MM.1S (cell line): ENCODE measurements around the gene CLDN6.

Experiments
- DNase-seq: peaks from one replicate; pipeline ENCODE4 v3.0.0-alpha.2; 2015
- H2AFZ ChIP-seq: fragments of 300-600 bp; sonication (generic); 2 replicates; pipeline ENCODE4 v1.6.0; 2016; ENCODE audit warnings: antibody characterized with exemption, low read length
- H3F3A ChIP-seq: fragments of 300-600 bp; sonication (generic); 2 replicates; pipeline ENCODE4 v1.6.1; 2016; ENCODE audit warnings: mild to moderate bottlenecking, antibody characterized with exemption, low read length, moderate library complexity, mixed read lengths; ENCODE audit not compliant: insufficient read depth
- H3K27ac ChIP-seq: fragments of 300-600 bp; sonication (generic); 2 replicates; pipeline ENCODE4 v1.5.1; 2016; ENCODE audit warnings: mild to moderate bottlenecking, low read length
- H3K27me3 ChIP-seq: fragments of 300-600 bp; sonication (generic); replicated peaks from 2 replicates; pipeline ENCODE4 v1.6.0; 2016; ENCODE audit warnings: low read length; ENCODE audit not compliant: insufficient read depth
- H3K36me3 ChIP-seq: fragments of 300-600 bp; sonication (generic); replicated peaks from 2 replicates; pipeline ENCODE4 v1.6.1; 2016; ENCODE audit warnings: mild to moderate bottlenecking, low read length, mixed read lengths; ENCODE audit not compliant: insufficient read depth
- H3K4me1 ChIP-seq: fragments of 300-600 bp; sonication (generic); 2 replicates; pipeline ENCODE4 v1.6.1; 2016; ENCODE audit warnings: low read length, mixed read lengths
- H3K4me2 ChIP-seq: fragments of 300-600 bp; sonication (generic); 2 replicates; pipeline ENCODE4 v1.6.0; 2016; ENCODE audit warnings: low read depth, low read length
- H3K4me3 ChIP-seq: fragments of 300-600 bp; sonication (generic); 2 replicates; pipeline ENCODE4 v1.5.1; 2016; ENCODE audit warnings: low read length, mixed read lengths
- H3K79me2 ChIP-seq: fragments of 300-600 bp; sonication (generic); 2 replicates; pipeline ENCODE4 v1.6.1; 2016; ENCODE audit warnings: mixed run types, low read length, mixed read lengths
- H3K9ac ChIP-seq: fragments of 300-600 bp; sonication (generic); 2 replicates; pipeline ENCODE4 v1.6.1; 2016; ENCODE audit warnings: low read length, mixed read lengths
- H3K9me2 ChIP-seq: fragments of 300-600 bp; sonication (generic); replicated peaks from 2 replicates; pipeline ENCODE4 v1.6.1; 2016; ENCODE audit warnings: mild to moderate bottlenecking, low read length, mixed read lengths; ENCODE audit not compliant: insufficient read depth
- H3K9me3 ChIP-seq: fragments of 300-600 bp; sonication (generic); replicated peaks from 2 replicates; pipeline ENCODE4 v1.6.1; 2016; ENCODE audit warnings: mild to moderate bottlenecking, low read length, mixed read lengths; ENCODE audit not compliant: insufficient read depth
- H4K20me1 ChIP-seq: fragments of 300-600 bp; sonication (generic); 2 replicates; pipeline ENCODE4 v1.6.1; 2016; ENCODE audit warnings: mild to moderate bottlenecking, low read length, moderate library complexity, mixed read lengths; ENCODE audit not compliant: insufficient read depth
- CTCF ChIP-seq: fragments of 300-600 bp; sonication (generic); IDR thresholded peaks from 2 replicates; pipeline ENCODE4 v1.5.1; 2016; ENCODE audit warnings: antibody characterized with exemption, low read length, mixed read lengths
- EZH2 ChIP-seq: fragments of 300-600 bp; sonication (generic); optimal IDR thresholded peaks from 2 replicates; pipeline ENCODE3; 2017; ENCODE audit warnings: low read depth, mild to moderate bottlenecking, antibody characterized with exemption, low read length, mixed read lengths
- EZH2phosphoT487 ChIP-seq: fragments of 300-600 bp; sonication (generic); IDR thresholded peaks from 2 replicates; pipeline ENCODE4 v1.6.1; 2018; ENCODE audit warnings: antibody characterized with exemption, low read length

Gene CLDN6

GRCh38 chr16:3021449-3022207, 3.6 kb upstream of the CLDN6 start:
- H3K79me2 ChIP-seq, result no peaks in the 10 kb centered on the region
- H3K9me2 ChIP-seq, result no peaks in the 10 kb centered on the region
- no peaks in the 10 kb centered on the region for H3K9me3 ChIP-seq
- no peak for TF ChIP-seq EZH2
- no peak for TF ChIP-seq CTCF
- no peak for TF ChIP-seq EZH2phosphoT487
- no peak overlapping the region for H2AFZ ChIP-seq
- H3K4me1 ChIP-seq, result 0 out of 2 replicates have a peak, but pooled peaks cover 4% of the 10 kb centered on the region
- H3K27me3 ChIP-seq, result peaks cover 25% of the 10 kb centered on the region
- H3K4me3 ChIP-seq, result no peak overlapping the region
- H3K27ac ChIP-seq, result no peak overlapping the region
- H4K20me1 ChIP-seq, result no peaks in the 10 kb centered on the region
- no peak overlapping the region for H3K4me2 ChIP-seq
- H3K36me3 ChIP-seq, result no peaks in the 10 kb centered on the region
- DNase-seq, result no peak
- H3K9ac ChIP-seq, result no peak overlapping the region
- H3F3A ChIP-seq, result 0 out of 2 replicates have a peak, but pooled peaks cover 7% of the 10 kb centered on the region

DNA sequence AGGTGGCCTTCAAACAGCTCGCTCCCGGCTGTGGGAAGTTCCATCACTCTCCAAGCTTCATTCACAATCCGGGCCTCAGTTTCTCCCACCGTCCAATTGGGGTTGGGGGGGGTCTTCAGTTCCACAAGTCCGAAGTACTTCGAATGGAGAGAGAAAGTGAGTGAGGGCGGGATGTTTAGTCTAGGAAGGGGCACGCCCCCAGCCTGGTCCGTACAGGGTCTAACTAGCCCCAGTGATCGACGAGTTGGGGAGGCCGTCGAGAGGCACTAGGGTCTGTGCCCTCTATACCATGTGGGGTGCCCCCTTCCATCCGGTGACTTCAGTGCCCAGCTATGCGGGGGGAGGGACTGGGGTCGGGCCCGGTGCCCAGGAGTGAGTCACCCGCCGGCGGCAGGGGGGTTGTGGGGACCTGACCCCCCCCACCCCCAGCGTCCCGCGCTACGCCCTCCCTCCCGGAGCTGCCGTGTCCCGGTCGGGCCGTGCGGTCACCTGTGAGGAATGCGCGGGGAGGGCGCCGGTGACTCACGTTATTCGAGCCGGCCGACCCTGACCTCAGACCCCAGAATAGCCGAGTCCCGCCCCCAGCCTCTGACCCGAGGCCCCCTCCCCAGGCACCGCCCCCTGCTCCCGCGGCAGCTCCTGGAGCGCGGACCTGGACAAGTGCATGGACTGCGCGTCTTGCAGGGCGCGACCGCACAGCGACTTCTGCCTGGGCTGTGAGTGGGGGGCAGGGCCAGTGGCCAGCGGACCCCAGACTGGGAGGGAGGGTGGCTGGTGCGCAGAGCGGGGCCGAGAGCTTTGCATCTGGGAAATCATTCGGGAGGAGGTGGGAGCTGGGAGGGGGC, 2.8 kb upstream of the CLDN6 start:
- peak; percentile 11 for DNase-seq
- H3K36me3 ChIP-seq, result no peaks in the 10 kb centered on the region
- H3K4me2 ChIP-seq, result peak overlapping the region; percentile 91
- no peak overlapping the region for H3K27ac ChIP-seq
- peaks cover 30% of the 10 kb centered on the region for H3K27me3 ChIP-seq
- TF ChIP-seq CTCF (no peak), EZH2phosphoT487 (no peak), EZH2 (no peak)
- peak overlapping the region; percentile 66 for H3K4me3 ChIP-seq
- H3K79me2 ChIP-seq, result no peaks in the 10 kb centered on the region
- no peaks in the 10 kb centered on the region for H4K20me1 ChIP-seq
- 0 out of 2 replicates have a peak, but pooled peaks cover 7% of the 10 kb centered on the region for H3F3A ChIP-seq
- 0 out of 2 replicates have a peak, but pooled peaks cover 4% of the 10 kb centered on the region for H3K4me1 ChIP-seq
- H3K9ac ChIP-seq, result no peak overlapping the region; the same call in 1 of the 2 replicates
- H3K9me2 ChIP-seq, result no peaks in the 10 kb centered on the region
- no peaks in the 10 kb centered on the region for H3K9me3 ChIP-seq
- peak overlapping the region; percentile 64 for H2AFZ ChIP-seq

DNA sequence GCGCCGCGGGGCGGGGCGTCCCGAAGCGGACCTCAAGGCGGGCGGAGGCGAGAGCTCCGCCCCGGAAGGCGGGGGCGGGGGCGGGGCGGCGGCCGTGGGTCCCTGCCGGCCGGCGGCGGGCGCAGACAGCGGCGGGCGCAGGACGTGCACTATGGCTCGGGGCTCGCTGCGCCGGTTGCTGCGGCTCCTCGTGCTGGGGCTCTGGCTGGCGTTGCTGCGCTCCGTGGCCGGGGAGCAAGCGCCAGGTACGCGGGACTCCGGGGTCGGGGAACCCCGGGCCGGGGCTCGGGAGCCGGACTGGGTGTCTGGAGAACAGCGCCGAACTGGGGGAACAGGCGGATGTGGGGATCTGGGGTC, 2.2 kb upstream of the CLDN6 start, which contains the start of gene TNFRSF12A:
Gene TNFRSF12A, plus strand, starts transcription at position 122 of the 357 bp plus-strand sequence. Its CDS starts 30 bp downstream, at position 152.
- 0 out of 2 replicates have a peak, but pooled peaks cover 7% of the 10 kb centered on the region for H3F3A ChIP-seq
- DNase-seq, result peak; percentile 83
- H3K27ac ChIP-seq, result no peak within 1 kb of the TSS
- no peaks in the 10 kb centered on the region for H3K9me3 ChIP-seq
- H3K4me2 ChIP-seq, result peak within 1 kb of the TSS; percentile 91
- TF ChIP-seq CTCF (no peak), EZH2phosphoT487 (no peak), EZH2 (no peak)
- H3K27me3 ChIP-seq, result peaks cover 36% of the 10 kb centered on the region
- H4K20me1 ChIP-seq, result no peaks in the 10 kb centered on the region
- H2AFZ ChIP-seq, result peak within 1 kb of the TSS; percentile 80
- no peaks in the 10 kb centered on the region for H3K79me2 ChIP-seq
- H3K4me1 ChIP-seq, result 0 out of 2 replicates have a peak, but pooled peaks cover 4% of the 10 kb centered on the region
- H3K9ac ChIP-seq, result peak within 1 kb of the TSS; percentile 6; the same call in 1 of the 2 replicates
- no peaks in the 10 kb centered on the region for H3K36me3 ChIP-seq
- H3K4me3 ChIP-seq, result peak within 1 kb of the TSS; percentile 66
- no peaks in the 10 kb centered on the region for H3K9me2 ChIP-seq
